Hepatocyte (in vitro differentiated cells): Measurements from ENCODE around the gene TMEM131L. TPM values are rescaled to one million over a fixed set of nuclear protein-coding genes. Genes with fewer than 3 reads are reported as not detected.

Source experiments
- DNase-seq: peaks from one replicate; pipeline ENCODE4 v3.0.0-alpha.2; 2016; ENCODE audit warnings: low spot score
- H2AFZ ChIP-seq: fragments of 200-600 bp; sonication (generic); 2 replicates; pipeline ENCODE4 v1.6.0; 2016; ENCODE audit warnings: antibody characterized with exemption, mild to moderate bottlenecking
- H3K27ac ChIP-seq: fragments of 200-600 bp; sonication (generic); 2 replicates; pipeline ENCODE4 v1.5.1; 2016; ENCODE audit warnings: mild to moderate bottlenecking
- H3K27me3 ChIP-seq: fragments of 200-600 bp; sonication (generic); 2 replicates; pipeline ENCODE4 v1.6.1; 2016
- H3K36me3 ChIP-seq: fragments of 200-600 bp; sonication (generic); replicated peaks from 2 replicates; pipeline ENCODE4 v1.5.1; 2016; ENCODE audit warnings: low read depth; ENCODE audit not compliant: insufficient read depth
- H3K4me1 ChIP-seq: fragments of 200-600 bp; sonication (generic); 2 replicates; pipeline ENCODE4 v1.5.1; 2016; ENCODE audit warnings: mild to moderate bottlenecking, moderate library complexity; ENCODE audit not compliant: insufficient read depth
- H3K4me2 ChIP-seq: fragments of 200-600 bp; sonication (generic); 2 replicates; pipeline ENCODE4 v1.6.0; 2016
- H3K4me3 ChIP-seq: fragments of 200-600 bp; sonication (generic); 2 replicates; pipeline ENCODE4 v1.5.1; 2016; ENCODE audit warnings: mild to moderate bottlenecking
- H3K79me2 ChIP-seq: fragments of 200-600 bp; sonication (generic); 2 replicates; pipeline ENCODE4 v1.6.0; 2017; ENCODE audit warnings: mild to moderate bottlenecking
- H3K9me2 ChIP-seq: fragments of 200-600 bp; sonication (generic); replicated peaks from 2 replicates; pipeline ENCODE4 v1.6.0; 2017; ENCODE audit warnings: mild to moderate bottlenecking; ENCODE audit not compliant: insufficient read depth
- H3K9me3 ChIP-seq: fragments of 200-600 bp; sonication (generic); 2 replicates; pipeline ENCODE4 v1.5.1; 2016; ENCODE audit warnings: low read depth, mild to moderate bottlenecking
- H4K20me1 ChIP-seq: fragments of 200-600 bp; sonication (generic); 2 replicates; pipeline ENCODE4 v1.6.0; 2016; ENCODE audit warnings: mild to moderate bottlenecking; ENCODE audit not compliant: insufficient read depth, poor library complexity, severe bottlenecking
- EZH2 ChIP-seq: fragments of 200-600 bp; sonication (generic); IDR thresholded peaks from 2 replicates; pipeline ENCODE4 v1.6.1; 2016; ENCODE audit warnings: antibody characterized with exemption, mild to moderate bottlenecking, borderline replicate concordance
- EZH2phosphoT487 ChIP-seq: fragments of 200-600 bp; sonication (generic); IDR thresholded peaks from one replicate; pipeline ENCODE4 v1.6.1; 2018; ENCODE audit warnings: antibody characterized with exemption, mild to moderate bottlenecking, low read depth, moderate library complexity; ENCODE audit not compliant: unreplicated experiment, severe bottlenecking
- WGBS: methylation state at CpG from one replicate; pipeline ENCODE4 v1.1.6; 2016; ENCODE audit warnings: low lambda C conversion rate; ENCODE audit errors: missing lambda C conversion rate; 5-methylcytosine and 5-hydroxymethylcytosine counted together
- polyA plus RNA-seq: library from polyadenylated mRNA; unstranded; fragments of >200 nt; fragmentation: Nextera tagmentation; extraction: Ambion mirVana; gene quantifications from 2 replicates; pipeline ENCODE4 v1.2.1, GENCODE V29; 2016
- total RNA-seq: library from RNA; depleted of rRNA; stranded (reverse); fragments of >200 nt; gene quantifications from 2 replicates; pipeline ENCODE4 v1.2.3, GENCODE V29; 2014
- TF ChIP-seq, protein P1 (sequence below): fragments of 200-600 bp; sonication (generic); IDR thresholded peaks from 2 replicates; pipeline ENCODE4 v1.5.1; 2016; ENCODE audit warnings: antibody characterized with exemption, mild to moderate bottlenecking; ENCODE audit not compliant: poor library complexity

TMEM131L gene
- total and polyA plus RNA-seq, 2 experiments from 2014 or later: 6.3 to 10.5 TPM

DNA sequence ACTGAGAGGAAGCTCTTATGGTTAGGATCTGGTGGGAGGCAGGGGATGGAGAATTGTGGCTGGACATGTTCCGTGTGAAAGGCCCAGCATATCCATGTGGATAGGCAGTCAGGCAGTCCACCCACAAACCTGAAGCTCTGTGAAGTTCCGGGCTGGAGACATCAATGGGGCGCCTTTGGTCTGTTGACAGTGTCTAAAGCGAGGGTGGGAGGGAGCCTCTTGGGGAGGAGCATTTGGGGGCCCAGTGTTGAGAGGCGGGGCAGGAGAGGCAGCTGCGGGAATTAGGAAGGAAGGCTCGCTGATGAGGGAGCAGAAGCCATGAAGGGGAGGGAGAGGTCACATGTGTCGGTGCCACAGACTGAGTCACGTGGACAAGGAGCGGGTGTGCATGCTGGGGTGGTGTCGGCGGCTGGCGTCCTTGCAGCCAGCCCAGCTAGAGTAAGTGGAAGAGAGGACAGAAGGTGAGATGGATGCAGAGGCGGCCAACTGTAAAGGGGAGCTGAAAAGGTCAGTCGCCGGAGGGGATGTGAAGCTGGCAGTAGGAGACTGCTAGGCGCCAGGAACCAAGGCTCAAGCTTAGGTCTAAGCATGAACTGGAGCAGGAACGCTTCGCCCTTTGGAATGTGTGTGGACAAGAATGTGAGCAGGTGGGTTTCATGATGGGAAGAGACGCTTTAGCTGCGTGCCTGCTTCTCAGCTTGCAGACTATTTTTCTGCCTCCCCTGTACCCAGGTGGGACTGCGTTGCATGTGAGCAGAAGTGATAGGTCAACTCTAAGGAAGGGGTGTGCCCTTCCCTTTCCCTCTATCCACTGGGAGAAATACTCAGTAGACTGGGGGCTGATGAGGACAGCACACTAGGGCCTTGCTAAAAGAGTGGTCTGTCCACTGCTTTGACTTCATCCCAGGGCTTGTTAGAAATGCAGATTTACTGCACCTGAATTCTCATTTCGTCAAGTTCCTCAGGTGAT lies 174.0 kb downstream of the TMEM131L start:
- Histone ChIP-seq H2AFZ (no peak overlapping the region), H3K36me3 (no peaks in the 10 kb centered on the region), H3K27ac (no peak overlapping the region), H4K20me1 (no peaks in the 10 kb centered on the region), H3K4me2 (no peak overlapping the region), H3K9me3 (no peaks in the 10 kb centered on the region), H3K9me2 (no peaks in the 10 kb centered on the region), H3K4me1 (no peaks in the 10 kb centered on the region), H3K27me3 (no peaks in the 10 kb centered on the region), H3K4me3 (no peak overlapping the region), H3K79me2 (no peaks in the 10 kb centered on the region)
- DNase-seq: no peak
- TF ChIP-seq, protein P1, sequence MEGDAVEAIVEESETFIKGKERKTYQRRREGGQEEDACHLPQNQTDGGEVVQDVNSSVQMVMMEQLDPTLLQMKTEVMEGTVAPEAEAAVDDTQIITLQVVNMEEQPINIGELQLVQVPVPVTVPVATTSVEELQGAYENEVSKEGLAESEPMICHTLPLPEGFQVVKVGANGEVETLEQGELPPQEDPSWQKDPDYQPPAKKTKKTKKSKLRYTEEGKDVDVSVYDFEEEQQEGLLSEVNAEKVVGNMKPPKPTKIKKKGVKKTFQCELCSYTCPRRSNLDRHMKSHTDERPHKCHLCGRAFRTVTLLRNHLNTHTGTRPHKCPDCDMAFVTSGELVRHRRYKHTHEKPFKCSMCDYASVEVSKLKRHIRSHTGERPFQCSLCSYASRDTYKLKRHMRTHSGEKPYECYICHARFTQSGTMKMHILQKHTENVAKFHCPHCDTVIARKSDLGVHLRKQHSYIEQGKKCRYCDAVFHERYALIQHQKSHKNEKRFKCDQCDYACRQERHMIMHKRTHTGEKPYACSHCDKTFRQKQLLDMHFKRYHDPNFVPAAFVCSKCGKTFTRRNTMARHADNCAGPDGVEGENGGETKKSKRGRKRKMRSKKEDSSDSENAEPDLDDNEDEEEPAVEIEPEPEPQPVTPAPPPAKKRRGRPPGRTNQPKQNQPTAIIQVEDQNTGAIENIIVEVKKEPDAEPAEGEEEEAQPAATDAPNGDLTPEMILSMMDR: no peak
- TF ChIP-seq EZH2 (no peak), EZH2phosphoT487 (no peak)
- 93% methylated on average over 21 of the region's 23 CpGs for WGBS

DNA sequence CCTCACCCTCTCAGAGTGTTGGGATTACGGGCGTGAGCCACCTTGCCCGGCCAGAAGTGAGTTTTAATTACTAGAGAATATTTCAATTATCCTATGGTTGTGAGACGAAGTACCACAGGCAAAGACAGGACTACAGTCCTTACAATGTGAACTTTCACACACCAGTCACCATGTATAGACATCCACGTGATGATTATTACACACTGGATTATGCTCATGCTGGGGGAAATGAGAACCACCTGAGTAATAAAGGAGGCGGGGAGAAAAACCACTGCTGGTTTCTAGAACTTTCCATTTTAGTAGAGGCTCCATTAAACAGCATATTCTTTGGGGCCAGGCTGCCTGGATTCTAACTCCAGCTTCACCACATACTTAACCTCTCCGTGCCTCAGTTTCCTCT lies 175.4 kb downstream of the TMEM131L start:
- H3K36me3 ChIP-seq: no peaks in the 10 kb centered on the region
- no peak overlapping the region for H3K4me2 ChIP-seq
- H2AFZ ChIP-seq: no peak overlapping the region
- no peaks in the 10 kb centered on the region for H3K9me3 ChIP-seq
- TF ChIP-seq EZH2: no peak
- no peaks in the 10 kb centered on the region for H3K27me3 ChIP-seq
- H3K27ac ChIP-seq: no peak overlapping the region
- no peak for DNase-seq
- H3K4me1 ChIP-seq: no peaks in the 10 kb centered on the region
- H3K9me2 ChIP-seq: no peaks in the 10 kb centered on the region
- no peaks in the 10 kb centered on the region for H4K20me1 ChIP-seq
- H3K4me3 ChIP-seq: no peak overlapping the region
- no peaks in the 10 kb centered on the region for H3K79me2 ChIP-seq
- WGBS: 89% methylated on average over 7 of the region's 7 CpGs

DNA sequence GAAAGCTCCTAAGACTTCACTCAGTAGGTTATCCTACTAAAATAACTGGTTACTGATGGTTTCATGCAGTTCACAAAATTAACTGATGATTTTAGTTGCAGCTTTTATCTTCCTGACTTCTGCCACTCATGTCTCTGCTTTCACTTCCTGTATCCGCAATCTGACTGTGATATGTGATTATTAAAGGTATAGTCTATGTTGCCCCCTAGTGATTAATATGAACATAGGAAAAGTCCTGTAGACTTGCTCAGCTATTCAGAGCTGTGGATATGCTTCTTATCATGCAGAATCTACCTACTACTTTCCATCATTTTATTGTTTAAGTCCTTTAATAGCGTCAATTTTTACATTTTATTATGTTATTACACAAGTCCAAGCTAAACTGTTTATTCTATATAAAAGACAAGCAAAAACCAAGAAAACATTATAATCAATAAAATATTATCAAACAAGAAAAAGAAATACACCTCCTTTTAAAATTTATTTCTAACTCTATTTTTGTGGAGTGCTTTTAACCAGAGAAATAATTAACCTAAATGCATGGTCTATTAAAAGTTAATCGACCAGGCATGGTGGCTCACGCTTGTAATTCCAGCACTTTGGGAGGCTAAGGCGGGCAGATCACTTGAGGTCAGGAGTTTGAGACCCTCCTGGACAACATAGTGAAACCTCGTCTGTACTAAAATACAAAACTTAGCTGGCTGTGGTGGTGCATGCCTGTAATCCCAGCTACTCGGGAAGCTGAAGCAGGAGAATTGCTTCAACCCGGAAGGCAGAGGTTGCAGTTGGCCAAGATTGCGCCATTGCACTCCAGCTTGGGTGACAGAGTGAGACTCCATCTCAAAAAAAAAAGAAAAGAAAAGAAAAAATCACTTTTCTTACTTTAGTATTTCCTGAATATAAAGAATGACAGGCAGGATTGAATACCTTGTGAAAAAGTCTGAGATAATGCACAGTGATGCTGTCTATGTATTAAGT lies 177.5 kb downstream of the TMEM131L start:
- Histone ChIP-seq H3K27me3 (no peaks in the 10 kb centered on the region), H3K79me2 (no peaks in the 10 kb centered on the region), H2AFZ (peak overlapping the region; percentile 29), H4K20me1 (no peaks in the 10 kb centered on the region), H3K9me3 (no peaks in the 10 kb centered on the region), H3K4me3 (no peak overlapping the region), H3K9me2 (no peaks in the 10 kb centered on the region), H3K4me1 (no peaks in the 10 kb centered on the region), H3K4me2 (peak overlapping the region; percentile 14), H3K27ac (no peak overlapping the region), H3K36me3 (no peaks in the 10 kb centered on the region)
- WGBS: 87% methylated on average over 9 of the region's 9 CpGs
- peak; percentile 26 for DNase-seq
- no peak for TF ChIP-seq EZH2
- no peak for TF ChIP-seq EZH2phosphoT487
- TF ChIP-seq, protein P1: peak; percentile 47

DNA sequence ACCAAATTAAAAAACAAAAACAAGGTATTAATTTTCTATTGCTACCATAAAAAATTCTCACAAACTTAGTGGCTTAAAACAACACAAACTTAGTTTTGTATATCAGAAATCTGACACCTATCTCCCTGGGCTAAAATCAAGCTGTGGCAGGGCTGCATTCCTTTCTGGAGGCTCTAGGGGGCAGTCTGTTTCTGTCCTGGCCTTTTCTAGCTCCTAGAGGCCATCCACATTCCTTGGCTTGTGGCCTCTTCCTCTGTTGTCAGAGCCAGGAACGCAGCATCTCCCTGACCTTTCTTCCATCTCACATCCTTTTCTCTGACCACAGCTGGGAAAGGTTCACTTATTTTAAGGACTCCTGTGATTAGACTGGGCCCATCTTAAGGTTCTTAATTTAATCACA lies 179.0 kb downstream of the TMEM131L start:
- H4K20me1 ChIP-seq: no peaks in the 10 kb centered on the region
- no peak overlapping the region for H3K4me3 ChIP-seq
- no peak overlapping the region for H2AFZ ChIP-seq
- TF ChIP-seq EZH2: no peak
- TF ChIP-seq EZH2phosphoT487: no peak
- TF ChIP-seq, protein P1: no peak
- no peak overlapping the region for H3K4me2 ChIP-seq
- no peaks in the 10 kb centered on the region for H3K79me2 ChIP-seq
- 96% methylated on average over 1 of the region's 1 CpG for WGBS
- no peaks in the 10 kb centered on the region for H3K36me3 ChIP-seq
- H3K27ac ChIP-seq: no peak overlapping the region
- no peaks in the 10 kb centered on the region for H3K4me1 ChIP-seq
- H3K27me3 ChIP-seq: no peaks in the 10 kb centered on the region
- H3K9me2 ChIP-seq: no peaks in the 10 kb centered on the region
- no peaks in the 10 kb centered on the region for H3K9me3 ChIP-seq
- DNase-seq: no peak
